ENCODE measurements around the gene ERBB4.

DNA sequence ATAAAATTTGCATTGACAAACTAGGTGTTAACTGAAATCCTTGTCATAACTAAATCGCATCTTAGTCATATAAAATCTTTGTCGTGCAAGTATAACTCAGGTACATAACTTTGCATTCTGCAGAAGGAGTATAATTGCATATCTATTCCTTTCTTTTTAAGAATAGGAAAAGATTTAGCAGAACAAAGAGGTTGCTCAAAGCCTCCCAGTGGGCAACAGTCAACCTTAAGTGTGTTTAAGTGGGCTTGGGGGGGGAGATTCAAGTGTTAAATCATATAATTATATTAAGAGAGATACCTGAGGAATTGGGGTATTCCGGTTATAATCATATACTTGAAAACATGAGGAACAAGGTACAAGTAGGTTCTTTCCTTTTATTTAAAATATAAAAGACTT, 1068.9 kb downstream of the ERBB4 start:
- TF ChIP-seq, protein P1, sequence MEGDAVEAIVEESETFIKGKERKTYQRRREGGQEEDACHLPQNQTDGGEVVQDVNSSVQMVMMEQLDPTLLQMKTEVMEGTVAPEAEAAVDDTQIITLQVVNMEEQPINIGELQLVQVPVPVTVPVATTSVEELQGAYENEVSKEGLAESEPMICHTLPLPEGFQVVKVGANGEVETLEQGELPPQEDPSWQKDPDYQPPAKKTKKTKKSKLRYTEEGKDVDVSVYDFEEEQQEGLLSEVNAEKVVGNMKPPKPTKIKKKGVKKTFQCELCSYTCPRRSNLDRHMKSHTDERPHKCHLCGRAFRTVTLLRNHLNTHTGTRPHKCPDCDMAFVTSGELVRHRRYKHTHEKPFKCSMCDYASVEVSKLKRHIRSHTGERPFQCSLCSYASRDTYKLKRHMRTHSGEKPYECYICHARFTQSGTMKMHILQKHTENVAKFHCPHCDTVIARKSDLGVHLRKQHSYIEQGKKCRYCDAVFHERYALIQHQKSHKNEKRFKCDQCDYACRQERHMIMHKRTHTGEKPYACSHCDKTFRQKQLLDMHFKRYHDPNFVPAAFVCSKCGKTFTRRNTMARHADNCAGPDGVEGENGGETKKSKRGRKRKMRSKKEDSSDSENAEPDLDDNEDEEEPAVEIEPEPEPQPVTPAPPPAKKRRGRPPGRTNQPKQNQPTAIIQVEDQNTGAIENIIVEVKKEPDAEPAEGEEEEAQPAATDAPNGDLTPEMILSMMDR (IDR thresholded peaks at IDR 0.05): no peak
- TF ChIP-seq POLR2A (IDR thresholded peaks at IDR 0.05): no peak

Data from uterus (tissue), 2 donors.